ENCODE measurements around the gene AGPAT4. TPM values are rescaled to one million over a fixed set of nuclear protein-coding genes. Genes with fewer than 3 reads are reported as not detected.

The AGPAT4 gene
- total RNA-seq, 2 donors from 2014 or later: 17.0 to 23.8 TPM

GRCh38 chr6:161137839-161138542, 135.9 kb downstream of the AGPAT4 start:
- H3K9me3 ChIP-seq: no peaks in the 10 kb centered on the region
- no peak overlapping the region for H3K27ac ChIP-seq
- H3K4me1 ChIP-seq (ENCODE audit: control insufficient read depth in 1 of 2, low read depth in 2 of 2): no peaks in the 10 kb centered on the region
- H3K27me3 ChIP-seq (replicated peaks; ENCODE audit: insufficient read depth): no peaks in the 10 kb centered on the region
- ATAC-seq (ENCODE audit: insufficient number of reproducible peaks, low FRiP score, low read depth) (no peak), DNase-seq (ENCODE audit: low spot score) (no peak)
- peaks cover 13% of the 10 kb centered on the region for H3K36me3 ChIP-seq
- TF ChIP-seq, protein P1, sequence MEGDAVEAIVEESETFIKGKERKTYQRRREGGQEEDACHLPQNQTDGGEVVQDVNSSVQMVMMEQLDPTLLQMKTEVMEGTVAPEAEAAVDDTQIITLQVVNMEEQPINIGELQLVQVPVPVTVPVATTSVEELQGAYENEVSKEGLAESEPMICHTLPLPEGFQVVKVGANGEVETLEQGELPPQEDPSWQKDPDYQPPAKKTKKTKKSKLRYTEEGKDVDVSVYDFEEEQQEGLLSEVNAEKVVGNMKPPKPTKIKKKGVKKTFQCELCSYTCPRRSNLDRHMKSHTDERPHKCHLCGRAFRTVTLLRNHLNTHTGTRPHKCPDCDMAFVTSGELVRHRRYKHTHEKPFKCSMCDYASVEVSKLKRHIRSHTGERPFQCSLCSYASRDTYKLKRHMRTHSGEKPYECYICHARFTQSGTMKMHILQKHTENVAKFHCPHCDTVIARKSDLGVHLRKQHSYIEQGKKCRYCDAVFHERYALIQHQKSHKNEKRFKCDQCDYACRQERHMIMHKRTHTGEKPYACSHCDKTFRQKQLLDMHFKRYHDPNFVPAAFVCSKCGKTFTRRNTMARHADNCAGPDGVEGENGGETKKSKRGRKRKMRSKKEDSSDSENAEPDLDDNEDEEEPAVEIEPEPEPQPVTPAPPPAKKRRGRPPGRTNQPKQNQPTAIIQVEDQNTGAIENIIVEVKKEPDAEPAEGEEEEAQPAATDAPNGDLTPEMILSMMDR (IDR thresholded peaks at IDR 0.05): no peak
- H3K4me3 ChIP-seq: no peak overlapping the region

- Histone ChIP-seq H3K9me3 (no peaks in the 10 kb centered on the region), H3K36me3 (peaks cover 16% of the 10 kb centered on the region), H3K4me3 (no peak overlapping the region), H3K27me3 (replicated peaks; ENCODE audit: insufficient read depth) (no peaks in the 10 kb centered on the region), H3K4me1 (ENCODE audit: control insufficient read depth in 1 of 2, low read depth in 2 of 2) (no peaks in the 10 kb centered on the region), H3K27ac (no peak overlapping the region)
- no peak for ATAC-seq (ENCODE audit: insufficient number of reproducible peaks, low FRiP score, low read depth)
- TF ChIP-seq, protein P1 (IDR thresholded peaks at IDR 0.05): no peak
- no peak for DNase-seq (ENCODE audit: low spot score)
Observed at GRCh38 chr6:161137320-161137719, 136.5 kb downstream of the AGPAT4 start.

GRCh38 chr6:161136655-161137054, 137.2 kb downstream of the AGPAT4 start:
- ATAC-seq (ENCODE audit: insufficient number of reproducible peaks, low FRiP score, low read depth) (no peak), DNase-seq (ENCODE audit: low spot score) (no peak)
- TF ChIP-seq, protein P1 (IDR thresholded peaks at IDR 0.05): no peak
- Histone ChIP-seq H3K36me3 (peaks cover 18% of the 10 kb centered on the region), H3K27me3 (replicated peaks; ENCODE audit: insufficient read depth) (no peaks in the 10 kb centered on the region), H3K4me1 (ENCODE audit: control insufficient read depth in 1 of 2, low read depth in 2 of 2) (no peaks in the 10 kb centered on the region), H3K27ac (no peak overlapping the region), H3K9me3 (no peaks in the 10 kb centered on the region), H3K4me3 (no peak overlapping the region)

DNA sequence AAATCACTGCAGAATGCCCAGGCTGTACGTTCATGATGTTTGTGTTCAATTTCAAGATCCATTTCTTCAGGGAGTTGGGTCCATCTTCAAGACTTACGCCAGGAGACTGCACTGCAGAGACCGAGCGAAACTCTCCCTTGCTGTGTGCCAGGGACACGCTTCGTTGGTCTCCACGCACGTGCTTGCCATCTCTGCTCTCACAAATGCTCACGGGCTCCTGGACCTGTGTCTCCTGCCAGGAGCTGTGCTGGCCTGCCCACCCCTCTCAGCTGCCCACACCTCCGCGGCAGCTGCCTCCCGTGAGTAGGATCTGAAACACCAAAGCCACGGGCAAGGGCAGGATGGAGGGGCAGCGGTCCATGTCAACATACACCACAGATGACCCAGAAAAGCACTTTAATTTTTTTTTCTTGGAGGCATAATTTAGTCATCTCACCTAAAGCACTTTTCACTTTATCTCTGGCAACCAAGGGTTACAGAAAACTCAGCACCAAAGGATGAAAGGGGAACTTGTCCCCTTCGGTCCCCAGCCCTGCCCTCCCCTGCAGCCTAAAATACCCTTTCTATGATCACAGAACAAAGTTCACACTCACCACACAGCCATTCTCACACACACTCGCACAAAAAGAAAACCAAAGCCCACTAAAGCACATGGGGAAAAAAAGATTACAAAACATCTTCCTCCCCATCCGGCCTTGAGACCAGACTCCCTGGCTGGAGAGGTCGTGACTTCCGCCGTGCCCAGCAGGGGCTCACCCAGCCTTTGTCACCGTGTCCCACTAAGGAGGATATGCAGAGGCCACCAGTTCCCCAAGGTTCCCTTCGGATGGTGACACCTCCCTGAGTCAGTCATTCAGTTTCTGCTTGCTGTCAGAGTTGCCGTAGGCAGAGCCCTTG, 137.9 kb downstream of the AGPAT4 start:
- no peak overlapping the region for H3K27ac ChIP-seq
- peaks cover 18% of the 10 kb centered on the region for H3K36me3 ChIP-seq
- no peaks in the 10 kb centered on the region for H3K27me3 ChIP-seq (replicated peaks; ENCODE audit: insufficient read depth)
- ATAC-seq (ENCODE audit: insufficient number of reproducible peaks, low FRiP score, low read depth) (no peak), DNase-seq (ENCODE audit: low spot score) (no peak)
- no peak overlapping the region for H3K4me3 ChIP-seq
- no peaks in the 10 kb centered on the region for H3K9me3 ChIP-seq
- no peaks in the 10 kb centered on the region for H3K4me1 ChIP-seq (ENCODE audit: control insufficient read depth in 1 of 2, low read depth in 2 of 2)
- TF ChIP-seq, protein P1 (IDR thresholded peaks at IDR 0.05): no peak

DNA sequence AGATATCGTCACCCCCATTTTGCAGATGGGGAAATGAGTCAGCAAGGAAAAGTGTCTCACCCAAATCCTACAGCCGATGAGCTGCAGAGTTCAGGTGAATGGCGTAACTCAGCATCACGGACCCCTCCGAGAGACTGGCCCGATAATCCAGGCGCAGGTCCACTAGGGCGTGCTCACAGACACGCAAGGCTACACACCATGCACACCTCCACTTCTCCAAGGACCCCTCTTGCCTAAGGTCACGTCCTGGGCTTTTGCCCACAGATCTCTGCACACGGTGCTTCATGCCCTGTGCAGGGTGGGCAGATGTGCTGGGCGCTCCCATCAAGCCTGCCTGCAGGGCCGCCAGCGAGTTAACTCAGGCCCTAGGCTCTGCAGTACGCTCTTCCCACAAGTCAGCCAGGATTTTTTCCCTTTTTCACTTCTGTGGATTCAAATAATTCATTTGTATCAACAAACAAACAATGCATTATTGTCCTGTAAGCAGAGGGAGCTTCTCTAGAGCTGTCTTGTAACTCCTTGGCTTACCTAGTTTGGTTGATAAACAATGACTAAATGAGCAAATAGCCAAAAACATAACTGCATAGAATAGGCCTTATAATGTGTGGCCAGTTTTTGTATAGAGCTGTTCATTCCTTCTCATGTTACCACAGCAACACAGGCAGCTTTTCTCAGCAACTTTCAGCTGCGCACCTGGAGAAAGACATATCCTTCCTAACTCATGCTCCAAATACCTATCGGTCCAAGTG, 139.1 kb downstream of the AGPAT4 start:
- no peaks in the 10 kb centered on the region for H3K27me3 ChIP-seq (replicated peaks; ENCODE audit: insufficient read depth)
- peaks cover 18% of the 10 kb centered on the region for H3K36me3 ChIP-seq
- no peaks in the 10 kb centered on the region for H3K4me1 ChIP-seq (ENCODE audit: control insufficient read depth in 1 of 2, low read depth in 2 of 2)
- H3K27ac ChIP-seq: no peak overlapping the region
- DNase-seq (ENCODE audit: low spot score): no peak
- no peaks in the 10 kb centered on the region for H3K9me3 ChIP-seq
- TF ChIP-seq, protein P1 (IDR thresholded peaks at IDR 0.05): no peak
- H3K4me3 ChIP-seq: no peak overlapping the region
- no peak for ATAC-seq (ENCODE audit: insufficient number of reproducible peaks, low FRiP score, low read depth)

Data from thoracic aorta (tissue), 2 donors.